Trophoblast cell (in vitro differentiated cells and primary cell): ENCODE measurements around the gene UQCRHL.
"Not testable (repeated sequence)": the region's sequence is repeated elsewhere in the genome, so short reads cannot be mapped to it uniquely, and the experiment has no call there.

ENCODE experiments used
- DNase-seq, 2 donors: peaks; one replicate each; pipeline ENCODE4 v3.0.0-alpha.2; 2016
- H2AFZ ChIP-seq: 2 replicates; pipeline ENCODE4 v1.6.1; 2013; ENCODE audit warnings: low read length, moderate library complexity, mild to moderate bottlenecking; ENCODE audit not compliant: insufficient read depth, poor library complexity
- H2AK5ac ChIP-seq: 2 replicates; pipeline ENCODE4 v1.6.1; 2013; ENCODE audit warnings: mild to moderate bottlenecking, low read length
- H2BK120ac ChIP-seq: 2 replicates; pipeline ENCODE4 v1.6.1; 2013; ENCODE audit warnings: low read length, mild to moderate bottlenecking, moderate library complexity; ENCODE audit not compliant: insufficient read depth, poor library complexity
- H2BK12ac ChIP-seq: 2 replicates; pipeline ENCODE4 v1.6.1; 2013; ENCODE audit warnings: mild to moderate bottlenecking, low read length, moderate library complexity
- H2BK5ac ChIP-seq: 2 replicates; pipeline ENCODE4 v1.6.1; 2013; ENCODE audit warnings: low read length, low read depth, moderate library complexity, mild to moderate bottlenecking; ENCODE audit not compliant: poor library complexity
- H3K14ac ChIP-seq: 2 replicates; pipeline ENCODE4 v1.6.1; 2013; ENCODE audit warnings: mild to moderate bottlenecking, low read length
- H3K18ac ChIP-seq: 2 replicates; pipeline ENCODE4 v1.6.1; 2013; ENCODE audit warnings: mild to moderate bottlenecking, low read length
- H3K23ac ChIP-seq: 2 replicates; pipeline ENCODE4 v1.6.1; 2013; ENCODE audit warnings: low read length
- H3K27ac ChIP-seq: 2 replicates; pipeline ENCODE4 v1.5.1; 2013; ENCODE audit warnings: low read depth, mild to moderate bottlenecking, inconsistent platforms, low read length, moderate library complexity
- H3K27me3 ChIP-seq: 2 replicates; pipeline ENCODE4 v1.6.1; 2013; ENCODE audit warnings: inconsistent platforms, mild to moderate bottlenecking, low read length, moderate library complexity; ENCODE audit not compliant: insufficient read depth
- H3K36me3 ChIP-seq, 2 experiments: 1 replicate in 1 of 2; 2 replicates in 1 of 2; pipeline ENCODE4 v1.6.1; 2013; ENCODE audit warnings: low read length in 2 of 2, mild to moderate bottlenecking in 2 of 2, moderate library complexity in 1 of 2; ENCODE audit not compliant: insufficient read depth in 2 of 2, control insufficient read depth in 1 of 2
- H3K4ac ChIP-seq: 2 replicates; pipeline ENCODE4 v1.6.1; 2013; ENCODE audit warnings: low read depth, mild to moderate bottlenecking, low read length, moderate library complexity
- H3K4me1 ChIP-seq, 2 experiments: 1 replicate in 1 of 2; 2 replicates in 1 of 2; pipeline ENCODE4 v1.6.1; 2013; ENCODE audit warnings: low read length in 2 of 2, mild to moderate bottlenecking in 2 of 2, moderate library complexity in 1 of 2; ENCODE audit not compliant: insufficient read depth in 2 of 2, control insufficient read depth in 1 of 2
- H3K4me2 ChIP-seq: 2 replicates; pipeline ENCODE4 v1.6.1; 2013; ENCODE audit warnings: inconsistent platforms, mild to moderate bottlenecking, low read length, moderate library complexity
- H3K4me3 ChIP-seq: 2 replicates; pipeline ENCODE4 v1.5.1; 2013; ENCODE audit warnings: mild to moderate bottlenecking, low read depth, low read length, inconsistent platforms
- H3K79me1 ChIP-seq: one replicate; pipeline ENCODE4 v1.6.1; 2013; ENCODE audit warnings: low read length
- H3K79me2 ChIP-seq: 2 replicates; pipeline ENCODE4 v1.6.1; 2013; ENCODE audit warnings: low read length, mild to moderate bottlenecking; ENCODE audit not compliant: control insufficient read depth, insufficient read depth, poor library complexity
- H3K9ac ChIP-seq: 2 replicates; pipeline ENCODE4 v1.6.1; 2013; ENCODE audit warnings: mild to moderate bottlenecking, low read length
- H3K9me3 ChIP-seq: 2 replicates; pipeline ENCODE4 v1.6.1; 2013; ENCODE audit warnings: low read depth, mild to moderate bottlenecking, control low read depth, inconsistent platforms, low read length; ENCODE audit not compliant: insufficient read depth
- H4K12ac ChIP-seq: 2 replicates; pipeline ENCODE4 v1.6.1; 2013; ENCODE audit warnings: low read depth, mild to moderate bottlenecking, low read length, moderate library complexity
- H4K8ac ChIP-seq: 2 replicates; pipeline ENCODE4 v1.6.1; 2013; ENCODE audit warnings: low read depth, mild to moderate bottlenecking, low read length, moderate library complexity
- H4K91ac ChIP-seq: one replicate; pipeline ENCODE4 v1.6.1; 2013; ENCODE audit warnings: low read depth, mild to moderate bottlenecking, low read length, moderate library complexity
- WGBS: extraction: QIAGEN DNeasy Blood & Tissue Kit; methylation state at CpG from one replicate; pipeline ENCODE4 v1.1.7; 2013; ENCODE audit warnings: missing lambda C conversion rate; ENCODE audit not compliant: insufficient read length, insufficient coverage; ENCODE audit errors: extremely low coverage; 5-methylcytosine and 5-hydroxymethylcytosine counted together

UQCRHL gene

GRCh38 chr1:15848143-15848928 is 40.9 kb upstream of the UQCRHL start:
- Histone ChIP-seq H2AK5ac (peak overlapping the region; percentile 79), H3K14ac (peak overlapping the region; percentile 77), H2AFZ (peak overlapping the region; percentile 97), H4K91ac (peak overlapping the region; percentile 89), H3K4me3 (peak overlapping the region; percentile 92), H3K18ac (peak overlapping the region; percentile 94), H3K4me2 (peak overlapping the region; percentile 84), H3K4ac (peak overlapping the region; percentile 95), H3K9ac (peak overlapping the region; percentile 91), H3K79me2 (peaks cover 19% of the 10 kb centered on the region), H2BK12ac (peak overlapping the region; percentile 75), H2BK5ac (peak overlapping the region; percentile 79), H3K27ac (peak overlapping the region; percentile 94), H2BK120ac (peak overlapping the region; percentile 68), H3K27me3 (no peaks in the 10 kb centered on the region), H4K8ac (peak overlapping the region; percentile 71), H3K4me1 (peaks cover 0 to 1% of the 10 kb centered on the region in 2 experiments), H3K23ac (no peak overlapping the region), H3K79me1 (peaks cover 24% of the 10 kb centered on the region), H4K12ac (peak overlapping the region; percentile 86), H3K36me3 (no peaks in the 10 kb centered on the region), H3K9me3 (no peaks in the 10 kb centered on the region)
- no CpG with 5 or more reads among the region's 104 CpGs for WGBS
- peak; percentile 23 to 60 for DNase-seq

- peak overlapping the region; percentile 79 for H2BK5ac ChIP-seq
- peak overlapping the region; percentile 86 for H4K12ac ChIP-seq
- peak overlapping the region; percentile 95 for H3K4ac ChIP-seq
- no peaks in the 10 kb centered on the region for H3K36me3 ChIP-seq
- H2BK120ac ChIP-seq = peak overlapping the region; percentile 68
- peaks cover 0 to 1% of the 10 kb centered on the region in 2 experiments for H3K4me1 ChIP-seq
- H3K9ac ChIP-seq = peak overlapping the region; percentile 91
- peak overlapping the region; percentile 92 for H3K4me3 ChIP-seq
- peak overlapping the region; percentile 77 for H3K14ac ChIP-seq
- peak overlapping the region; percentile 97 for H2AFZ ChIP-seq
- H3K9me3 ChIP-seq = no peaks in the 10 kb centered on the region
- no peak for DNase-seq
- H4K8ac ChIP-seq = peak overlapping the region; percentile 71
- no peaks in the 10 kb centered on the region for H3K27me3 ChIP-seq
- peaks cover 24% of the 10 kb centered on the region for H3K79me1 ChIP-seq
- H3K79me2 ChIP-seq = peaks cover 19% of the 10 kb centered on the region
- H3K23ac ChIP-seq = no peak overlapping the region
- no CpG with 5 or more reads among the region's 34 CpGs for WGBS
- peak overlapping the region; percentile 94 for H3K27ac ChIP-seq
- H2AK5ac ChIP-seq = peak overlapping the region; percentile 79
- peak overlapping the region; percentile 84 for H3K4me2 ChIP-seq
- H4K91ac ChIP-seq = peak overlapping the region; percentile 89
- peak overlapping the region; percentile 94 for H3K18ac ChIP-seq
- H2BK12ac ChIP-seq = peak overlapping the region; percentile 75
These were observed 40.4 kb upstream of the UQCRHL start for GRCh38 chr1:15847893-15848142.

- H3K4me2 ChIP-seq = peak within 1 kb of the TSS; percentile 84
- peak within 1 kb of the TSS; percentile 88 for H2BK5ac ChIP-seq
- H3K4ac ChIP-seq = peak within 1 kb of the TSS; percentile 95
- H3K27me3 ChIP-seq = no peaks in the 10 kb centered on the region
- H3K9ac ChIP-seq = peak within 1 kb of the TSS; percentile 91
- peak within 1 kb of the TSS; percentile 91 for H3K14ac ChIP-seq
- H3K79me2 ChIP-seq = peaks cover 17% of the 10 kb centered on the region
- no peaks in the 10 kb centered on the region for H3K9me3 ChIP-seq
- peak within 1 kb of the TSS; percentile 94 for H3K18ac ChIP-seq
- H3K23ac ChIP-seq = no peak within 1 kb of the TSS
- peaks cover 24% of the 10 kb centered on the region for H3K79me1 ChIP-seq
- H2AK5ac ChIP-seq = peak within 1 kb of the TSS; percentile 79
- H3K4me1 ChIP-seq = peaks cover 0 to 1% of the 10 kb centered on the region in 2 experiments
- peak within 1 kb of the TSS; percentile 92 for H3K4me3 ChIP-seq
- peak within 1 kb of the TSS; percentile 97 for H2AFZ ChIP-seq
- no peaks in the 10 kb centered on the region for H3K36me3 ChIP-seq
- peak within 1 kb of the TSS; percentile 75 for H2BK12ac ChIP-seq
- WGBS = no CpG with 5 or more reads among the region's 86 CpGs
- H4K8ac ChIP-seq = peak within 1 kb of the TSS; percentile 93
- H4K12ac ChIP-seq = peak within 1 kb of the TSS; percentile 96
- peak within 1 kb of the TSS; percentile 87 for H2BK120ac ChIP-seq
- DNase-seq = peak; percentile 98 to 100
- peak within 1 kb of the TSS; percentile 94 for H3K27ac ChIP-seq
- H4K91ac ChIP-seq = peak within 1 kb of the TSS; percentile 90
These were observed 39.8 kb upstream of the UQCRHL start, which contains the start of gene SPEN for GRCh38 chr1:15847100-15847892. SPEN (plus strand) TSS chr1:15847707; CDS start chr1:15848068, 361 bp downstream.

GRCh38 chr1:15846056-15846455 is 38.6 kb upstream of the UQCRHL start:
- H4K12ac ChIP-seq = not testable (repeated sequence)

More at GRCh38 chr1:15846056-15846455, 38.6 kb upstream of the UQCRHL start:
- WGBS = no CpG with 5 or more reads among the region's 11 CpGs
- not testable (repeated sequence) for H2BK5ac ChIP-seq, H2BK12ac ChIP-seq, H2AFZ ChIP-seq, H3K27me3 ChIP-seq, H3K36me3 ChIP-seq, H3K4me1 ChIP-seq, H3K14ac ChIP-seq, H3K4ac ChIP-seq, H3K23ac ChIP-seq, H3K9ac ChIP-seq, H4K91ac ChIP-seq, H3K4me3 ChIP-seq, DNase-seq, H2BK120ac ChIP-seq, H3K9me3 ChIP-seq, H3K4me2 ChIP-seq, H2AK5ac ChIP-seq, H3K18ac ChIP-seq, H3K27ac ChIP-seq, H4K8ac ChIP-seq
- Histone ChIP-seq H3K79me1 (peaks cover 24% of the 10 kb centered on the region), H3K79me2 (peaks cover 17% of the 10 kb centered on the region)
